ENCODE results near the gene SLIT3.

The SLIT3 gene

GRCh38 chr5:168707716-168708695 is 592.9 kb downstream of the SLIT3 start:
- Histone ChIP-seq H3K36me3 (replicated peaks) (no peaks in the 10 kb centered on the region), H3K4me3 (ENCODE audit: low read depth, low read length) (no peak overlapping the region), H3K27ac (no peak overlapping the region), H3K27me3 (replicated peaks) (no peaks in the 10 kb centered on the region)
- no peak for TF ChIP-seq CTCF (IDR thresholded peaks at IDR 0.05; ENCODE audit: low read depth, low read length, missing control alignments)
- no peak for DNase-seq
- in situ Hi-C loops (cut with HindIII; ENCODE audit: low pct_ligation_motif_present, low sequenced_read_pairs) = no loop called here

GRCh38 chr5:168706655-168707069 is 594.3 kb downstream of the SLIT3 start:
- Histone ChIP-seq H3K27ac (no peak overlapping the region), H3K4me3 (ENCODE audit: low read depth, low read length) (no peak overlapping the region), H3K27me3 (replicated peaks) (no peaks in the 10 kb centered on the region), H3K36me3 (replicated peaks) (no peaks in the 10 kb centered on the region)
- peak; percentile 84 for TF ChIP-seq CTCF (IDR thresholded peaks at IDR 0.05; ENCODE audit: low read depth, low read length, missing control alignments)
- DNase-seq = peak; percentile 39
- in situ Hi-C loops (cut with HindIII; ENCODE audit: low pct_ligation_motif_present, low sequenced_read_pairs) = no loop called here

GRCh38 chr5:168705321-168705720 is 595.6 kb downstream of the SLIT3 start:
- H3K4me3 ChIP-seq (ENCODE audit: low read depth, low read length) = no peak overlapping the region
- H3K27ac ChIP-seq = no peak overlapping the region
- DNase-seq = no peak
- no peak for TF ChIP-seq CTCF (IDR thresholded peaks at IDR 0.05; ENCODE audit: low read depth, low read length, missing control alignments)
- no peaks in the 10 kb centered on the region for H3K36me3 ChIP-seq (replicated peaks)
- no peaks in the 10 kb centered on the region for H3K27me3 ChIP-seq (replicated peaks)
- in situ Hi-C loops (cut with HindIII; ENCODE audit: low pct_ligation_motif_present, low sequenced_read_pairs) = no loop called here

GRCh38 chr5:168702511-168702910 is 598.4 kb downstream of the SLIT3 start:
- in situ Hi-C loops (cut with HindIII; ENCODE audit: low pct_ligation_motif_present, low sequenced_read_pairs) = no loop called here
- TF ChIP-seq CTCF (IDR thresholded peaks at IDR 0.05; ENCODE audit: low read depth, low read length, missing control alignments) = no peak
- no peaks in the 10 kb centered on the region for H3K36me3 ChIP-seq (replicated peaks)
- no peak overlapping the region for H3K27ac ChIP-seq
- H3K27me3 ChIP-seq (replicated peaks) = no peaks in the 10 kb centered on the region
- H3K4me3 ChIP-seq (ENCODE audit: low read depth, low read length) = no peak overlapping the region
- no peak for DNase-seq

GRCh38 chr5:168701641-168702040 is 599.3 kb downstream of the SLIT3 start:
- in situ Hi-C loops (cut with HindIII; ENCODE audit: low pct_ligation_motif_present, low sequenced_read_pairs) = no loop called here
- TF ChIP-seq CTCF (IDR thresholded peaks at IDR 0.05; ENCODE audit: low read depth, low read length, missing control alignments) = no peak
- DNase-seq = no peak
- H3K27me3 ChIP-seq (replicated peaks) = no peaks in the 10 kb centered on the region
- no peak overlapping the region for H3K27ac ChIP-seq
- no peaks in the 10 kb centered on the region for H3K36me3 ChIP-seq (replicated peaks)
- H3K4me3 ChIP-seq (ENCODE audit: low read depth, low read length) = no peak overlapping the region
